Stimulated activated CD4-positive, alpha-beta T cell treated with anti-CD3 and anti-CD28 coated beads, Interleukin-4, amount 100 ng/mL, for 48 hours (primary cell): ENCODE data around the gene SERPINA3.

Experiments used
- DNase-seq, 2 donors: peaks; one replicate each; pipeline ENCODE4 v3.0.0-alpha.2; 2020; ENCODE audit warnings: low read depth in 2 of 2

SERPINA3 gene

GRCh38 chr14:94613720-94614644 lies 1.8 kb downstream of the SERPINA3 start:
- no peak for DNase-seq

- DNase-seq, result no peak
Measured at GRCh38 chr14:94614802-94615201, 2.6 kb downstream of the SERPINA3 start.

GRCh38 chr14:94615254-94615653 lies 3.1 kb downstream of the SERPINA3 start:
- no peak for DNase-seq

- DNase-seq, result no peak
Measured at GRCh38 chr14:94615823-94616570, 3.8 kb downstream of the SERPINA3 start.

GRCh38 chr14:94617366-94617941 lies 5.3 kb downstream of the SERPINA3 start:
- DNase-seq, result no peak

- DNase-seq, result no peak
Measured at GRCh38 chr14:94617988-94618822, 6.0 kb downstream of the SERPINA3 start.

GRCh38 chr14:94619297-94619696 lies 7.1 kb downstream of the SERPINA3 start:
- DNase-seq, result no peak

GRCh38 chr14:94620597-94620996 lies 8.4 kb downstream of the SERPINA3 start:
- no peak for DNase-seq

- DNase-seq, result no peak
Measured at GRCh38 chr14:94621358-94622134, 9.4 kb downstream of the SERPINA3 start.

GRCh38 chr14:94622653-94623421 lies 10.6 kb downstream of the SERPINA3 start:
- DNase-seq, result no peak

- no peak for DNase-seq
Measured at GRCh38 chr14:94623422-94623809, 11.2 kb downstream of the SERPINA3 start.

GRCh38 chr14:94623856-94624499 lies 11.8 kb downstream of the SERPINA3 start:
- DNase-seq, result no peak

GRCh38 chr14:94624537-94625352 lies 12.6 kb downstream of the SERPINA3 start:
- DNase-seq, result no peak

- DNase-seq, result no peak
Measured at GRCh38 chr14:94625353-94625635, 13.1 kb downstream of the SERPINA3 start.

GRCh38 chr14:94628578-94628977 lies 16.4 kb downstream of the SERPINA3 start:
- no peak for DNase-seq

GRCh38 chr14:94630396-94630795 lies 18.2 kb downstream of the SERPINA3 start:
- DNase-seq, result no peak

- DNase-seq, result no peak
Measured at GRCh38 chr14:94631050-94631449, 18.9 kb downstream of the SERPINA3 start.

GRCh38 chr14:94631536-94632304 lies 19.5 kb downstream of the SERPINA3 start:
- no peak for DNase-seq
